OCI-LY1 (cell line): Measurements from ENCODE around the gene L1CAM.

Experiments used
- EZH2 ChIP-seq: fragments of 200-600 bp; sonication (generic), shearing (Covaris generic); IDR thresholded peaks from 2 replicates; pipeline ENCODE4 v1.8.0; 2017; ENCODE audit warnings: borderline replicate concordance, mixed run types, mild to moderate bottlenecking, antibody characterized with exemption, low read length, moderate library complexity, mixed read lengths
- TF ChIP-seq, protein P1 (sequence below): fragments of 200-600 bp; sonication (generic), shearing (Covaris generic); IDR thresholded peaks from 2 replicates; pipeline ENCODE4 v1.5.1; 2017; ENCODE audit warnings: mild to moderate bottlenecking, antibody characterized with exemption, low read length, moderate library complexity, mixed read lengths

DNA sequence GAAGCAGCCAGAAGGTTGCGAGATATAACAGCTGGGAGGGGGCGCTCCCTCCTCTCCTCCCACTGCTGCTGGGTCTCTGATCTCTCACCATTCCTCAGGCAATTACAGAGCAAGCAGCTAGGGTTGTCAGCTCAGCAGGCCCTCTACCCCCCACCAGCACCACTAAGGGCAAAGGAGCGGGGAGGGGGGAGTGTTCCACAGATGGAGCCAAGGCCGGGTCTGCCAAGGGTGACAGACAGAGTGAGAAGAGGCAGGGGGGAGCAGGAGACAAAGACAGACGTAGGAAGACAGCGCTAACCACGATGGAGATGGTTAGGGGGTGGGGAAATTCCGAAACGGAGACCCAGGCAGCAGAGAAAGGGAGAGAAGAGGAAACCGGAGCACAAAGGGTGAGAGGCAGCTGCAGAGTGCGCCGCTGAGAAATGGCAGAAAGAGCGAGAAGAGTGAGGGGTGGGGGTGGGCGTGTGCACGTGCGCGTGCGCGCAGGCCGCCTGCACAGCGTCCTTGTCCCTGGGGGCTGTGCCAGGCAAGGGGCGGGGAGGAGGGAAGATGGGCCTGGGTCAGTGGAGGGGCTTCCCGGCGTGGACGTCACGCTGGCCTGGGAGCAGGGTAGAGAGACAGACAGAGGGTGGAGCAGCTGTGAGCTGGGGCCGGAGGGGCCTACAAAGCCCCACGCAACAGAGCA is 6.9 kb downstream of the L1CAM start:
- TF ChIP-seq, protein P1, sequence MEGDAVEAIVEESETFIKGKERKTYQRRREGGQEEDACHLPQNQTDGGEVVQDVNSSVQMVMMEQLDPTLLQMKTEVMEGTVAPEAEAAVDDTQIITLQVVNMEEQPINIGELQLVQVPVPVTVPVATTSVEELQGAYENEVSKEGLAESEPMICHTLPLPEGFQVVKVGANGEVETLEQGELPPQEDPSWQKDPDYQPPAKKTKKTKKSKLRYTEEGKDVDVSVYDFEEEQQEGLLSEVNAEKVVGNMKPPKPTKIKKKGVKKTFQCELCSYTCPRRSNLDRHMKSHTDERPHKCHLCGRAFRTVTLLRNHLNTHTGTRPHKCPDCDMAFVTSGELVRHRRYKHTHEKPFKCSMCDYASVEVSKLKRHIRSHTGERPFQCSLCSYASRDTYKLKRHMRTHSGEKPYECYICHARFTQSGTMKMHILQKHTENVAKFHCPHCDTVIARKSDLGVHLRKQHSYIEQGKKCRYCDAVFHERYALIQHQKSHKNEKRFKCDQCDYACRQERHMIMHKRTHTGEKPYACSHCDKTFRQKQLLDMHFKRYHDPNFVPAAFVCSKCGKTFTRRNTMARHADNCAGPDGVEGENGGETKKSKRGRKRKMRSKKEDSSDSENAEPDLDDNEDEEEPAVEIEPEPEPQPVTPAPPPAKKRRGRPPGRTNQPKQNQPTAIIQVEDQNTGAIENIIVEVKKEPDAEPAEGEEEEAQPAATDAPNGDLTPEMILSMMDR, result no peak
- no peak for TF ChIP-seq EZH2
